DND-41 (cell line): ENCODE data around the gene CD300LD.
A peak's percentile ranks its signal among the peaks of the same experiment; 100 is the strongest.

ENCODE experiments used
- ATAC-seq: fragments of 200-7000 bp; cut with Tn5 transposase; 3 replicates; pipeline ENCODE4 v1.9.1; 2021; ENCODE audit warnings: low read depth; ENCODE audit not compliant: insufficient read depth
- DNase-seq: peaks from one replicate; pipeline ENCODE4 v3.0.0-alpha.2; 2020
- H2AFZ ChIP-seq: 2 replicates; pipeline ENCODE4 v1.6.0; 2012; ENCODE audit warnings: low read depth, low read length
- H3K27ac ChIP-seq: 2 replicates; pipeline ENCODE4 v1.5.1; 2012; ENCODE audit warnings: low read length, inconsistent platforms
- H3K27me3 ChIP-seq: fragments of 200-600 bp; sonication (generic); 2 replicates; pipeline ENCODE4 v1.6.0; 2012; ENCODE audit warnings: low read length, mild to moderate bottlenecking, inconsistent platforms; ENCODE audit not compliant: insufficient read depth, poor library complexity
- H3K36me3 ChIP-seq: 2 replicates; pipeline ENCODE4 v1.5.1; 2012; ENCODE audit warnings: low read length, inconsistent platforms; ENCODE audit not compliant: insufficient read depth
- H3K4me1 ChIP-seq: 2 replicates; pipeline ENCODE4 v1.5.1; 2012; ENCODE audit warnings: mild to moderate bottlenecking, low read length; ENCODE audit not compliant: insufficient read depth
- H3K4me2 ChIP-seq: 2 replicates; pipeline ENCODE4 v1.6.0; 2012; ENCODE audit warnings: mild to moderate bottlenecking, moderate library complexity, low read length, inconsistent platforms; ENCODE audit not compliant: insufficient read depth
- H3K4me3 ChIP-seq, 2 experiments: fragments of 200-600 bp in 1 of 2; shearing (Covaris generic) in 1 of 2; 2 replicates each; pipeline ENCODE4 v1.5.1; 2012 to 2016; ENCODE audit warnings: inconsistent platforms in 2 of 2, low read length in 2 of 2, mild to moderate bottlenecking in 2 of 2, low read depth in 1 of 2, moderate library complexity in 1 of 2
- H3K79me2 ChIP-seq: 2 replicates; pipeline ENCODE4 v1.6.0; 2012; ENCODE audit warnings: low read length, inconsistent platforms; ENCODE audit not compliant: insufficient read depth
- H3K9ac ChIP-seq: 2 replicates; pipeline ENCODE4 v1.6.0; 2012; ENCODE audit warnings: low read depth, mild to moderate bottlenecking, inconsistent platforms, low read length, moderate library complexity
- H3K9me3 ChIP-seq: 2 replicates; pipeline ENCODE4 v1.5.1; 2012; ENCODE audit warnings: low read length, moderate library complexity, mild to moderate bottlenecking, inconsistent platforms; ENCODE audit not compliant: insufficient read depth, severe bottlenecking
- H4K20me1 ChIP-seq: 2 replicates; pipeline ENCODE4 v1.6.0; 2012; ENCODE audit warnings: low read length; ENCODE audit not compliant: insufficient read depth
- CTCF ChIP-seq: IDR thresholded peaks from 2 replicates; pipeline ENCODE4 v1.5.1; 2012; ENCODE audit warnings: borderline replicate concordance, low read length, moderate library complexity, mild to moderate bottlenecking; ENCODE audit not compliant: poor library complexity, severe bottlenecking; ENCODE audit errors: extremely low read depth
- EZH2 ChIP-seq: IDR thresholded peaks from 3 replicates; pipeline ENCODE4 v1.6.1; 2012; ENCODE audit warnings: borderline replicate concordance, low read depth, mild to moderate bottlenecking, moderate library complexity, low read length, inconsistent platforms; ENCODE audit not compliant: severe bottlenecking

CD300LD gene

DNA sequence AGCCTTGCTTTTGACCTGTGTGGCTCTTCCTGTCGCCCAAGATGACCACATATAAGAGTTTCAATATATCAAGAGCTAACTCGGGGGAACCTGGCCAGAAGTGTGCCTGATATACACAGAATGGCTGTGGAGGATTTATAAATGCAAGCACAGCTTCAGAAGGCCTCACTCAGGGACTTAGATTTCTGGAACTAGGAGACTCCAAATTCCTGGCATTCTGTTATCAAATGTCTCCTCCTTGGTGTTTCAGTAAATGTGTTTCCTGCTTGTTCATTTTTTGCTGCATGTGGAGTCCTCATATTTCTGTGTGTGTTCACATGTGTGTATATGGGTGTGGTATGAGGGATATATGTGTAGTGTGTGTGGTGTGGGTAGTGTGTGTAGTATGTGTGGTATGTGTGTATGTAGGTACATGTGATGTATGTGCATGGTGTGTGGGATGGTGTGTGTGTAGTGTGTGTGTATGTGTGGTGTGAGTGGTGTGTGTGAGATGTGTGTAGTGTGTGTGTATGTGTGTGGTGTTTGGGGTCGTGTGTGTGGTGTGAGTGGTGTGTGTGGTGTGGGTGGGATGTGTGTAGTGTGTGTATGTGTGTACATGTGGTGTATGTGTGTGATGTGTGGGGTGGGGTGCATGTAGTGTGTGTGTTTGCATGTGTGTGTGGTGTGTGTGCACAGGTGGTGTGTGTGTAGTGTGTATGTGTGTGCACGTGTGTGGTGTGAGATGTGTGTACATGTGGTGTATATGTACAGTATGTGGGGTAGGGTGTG is 23.8 kb downstream of the CD300LD start:
- DNase-seq = no peak
- ATAC-seq = no peak
- TF ChIP-seq EZH2 (no peak), CTCF (no peak)
- peaks cover 16% of the 10 kb centered on the region for H3K27me3 ChIP-seq
- H3K36me3 ChIP-seq = no peaks in the 10 kb centered on the region
- no peak overlapping the region for H3K4me3 ChIP-seq
- no peaks in the 10 kb centered on the region for H4K20me1 ChIP-seq
- H3K27ac ChIP-seq = no peak overlapping the region
- no peaks in the 10 kb centered on the region for H3K9me3 ChIP-seq
- no peaks in the 10 kb centered on the region for H3K4me1 ChIP-seq
- H3K79me2 ChIP-seq = no peaks in the 10 kb centered on the region
- no peak overlapping the region for H3K4me2 ChIP-seq
- H3K9ac ChIP-seq = no peak overlapping the region
- H2AFZ ChIP-seq = no peak overlapping the region

DNA sequence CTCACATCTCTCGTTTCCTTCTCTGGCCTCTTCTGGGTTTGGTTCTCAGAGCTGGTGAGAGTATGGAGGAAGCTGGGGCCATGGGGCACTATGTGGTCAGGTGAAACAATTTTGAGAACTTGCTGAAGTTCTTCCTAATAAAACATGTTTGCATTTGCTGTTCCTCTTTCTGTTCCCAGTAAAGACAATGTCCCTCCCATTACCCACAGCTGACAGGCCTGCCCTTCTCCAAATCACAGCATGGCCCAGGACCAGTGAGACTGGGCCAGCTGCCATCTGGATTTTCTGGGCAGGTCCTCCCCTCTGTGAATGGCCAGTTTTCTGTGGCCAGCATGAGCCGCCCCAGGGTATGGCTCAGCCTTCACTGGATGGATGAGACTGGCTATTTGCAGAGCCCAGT is 24.7 kb downstream of the CD300LD start, which contains the start of gene CD300H:
CD300H (minus strand) TSS at position 113 of the 400 bp plus-strand sequence.
- Histone ChIP-seq H3K36me3 (no peaks in the 10 kb centered on the region), H3K4me2 (no peak within 1 kb of the TSS), H3K4me3 (no peak within 1 kb of the TSS), H3K79me2 (no peaks in the 10 kb centered on the region), H3K27ac (no peak within 1 kb of the TSS), H3K9ac (no peak within 1 kb of the TSS), H2AFZ (no peak within 1 kb of the TSS), H4K20me1 (no peaks in the 10 kb centered on the region), H3K27me3 (peaks cover 11% of the 10 kb centered on the region), H3K9me3 (no peaks in the 10 kb centered on the region), H3K4me1 (no peaks in the 10 kb centered on the region)
- no peak for DNase-seq
- no peak for ATAC-seq
- TF ChIP-seq CTCF = no peak
- no peak for TF ChIP-seq EZH2

DNA sequence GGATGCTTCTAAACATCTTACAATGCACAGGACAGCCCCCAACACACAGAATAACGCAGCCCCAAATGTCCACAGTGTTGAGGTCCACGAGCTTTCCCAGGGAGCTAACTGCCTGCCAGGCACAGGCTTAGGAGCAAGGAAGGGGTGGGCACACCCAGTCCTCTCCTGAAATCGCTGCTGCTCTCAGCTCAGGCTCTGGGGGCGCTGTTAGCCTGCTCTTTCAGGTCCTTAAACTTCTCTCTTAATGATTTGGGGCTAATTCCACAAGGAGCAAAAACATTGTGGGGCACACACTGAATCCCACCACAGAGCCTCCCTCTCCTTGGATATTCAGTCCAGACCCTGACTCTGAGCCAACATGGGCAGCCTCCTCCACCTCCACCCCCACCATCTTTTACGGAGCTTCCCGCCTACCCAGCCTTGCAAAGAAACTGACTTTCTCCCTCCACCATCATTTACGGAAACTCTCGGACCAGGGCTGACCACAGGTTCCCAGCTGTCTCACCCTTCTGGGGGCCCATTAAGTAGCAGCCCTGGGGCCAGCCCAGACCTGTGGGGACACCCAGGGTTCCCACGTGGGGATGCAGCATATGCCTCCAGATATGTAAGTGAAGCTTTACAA is 25.8 kb downstream of the CD300LD start:
- H3K4me1 ChIP-seq = no peaks in the 10 kb centered on the region
- peak; percentile 59 for DNase-seq
- TF ChIP-seq EZH2 (no peak), CTCF (peak; percentile 85)

More for the DNA sequence above, 25.8 kb downstream of the CD300LD start:
- peaks cover 11% of the 10 kb centered on the region for H3K27me3 ChIP-seq
- H3K4me2 ChIP-seq = no peak overlapping the region
- no peaks in the 10 kb centered on the region for H3K36me3 ChIP-seq
- no peaks in the 10 kb centered on the region for H4K20me1 ChIP-seq
- no peak overlapping the region for H3K27ac ChIP-seq
- no peaks in the 10 kb centered on the region for H3K79me2 ChIP-seq
- H3K4me3 ChIP-seq = no peak overlapping the region
- H2AFZ ChIP-seq = no peak overlapping the region
- peak; percentile 83 for ATAC-seq
- no peaks in the 10 kb centered on the region for H3K9me3 ChIP-seq
- H3K9ac ChIP-seq = no peak overlapping the region
